IPS-18c (cell line): ENCODE results near the gene ZNF467.

ENCODE experiments used
- H3K4me3 ChIP-seq: 2 replicates; pipeline ENCODE4 v1.7.0; 2013; ENCODE audit warnings: low read depth, mild to moderate bottlenecking, low read length, moderate library complexity; ENCODE audit not compliant: insufficient read depth
- H3K9me3 ChIP-seq: one replicate; pipeline ENCODE4 v1.6.1; 2013; ENCODE audit warnings: mild to moderate bottlenecking, low read length, moderate library complexity; ENCODE audit not compliant: control insufficient read depth, insufficient read depth

ZNF467 gene

DNA sequence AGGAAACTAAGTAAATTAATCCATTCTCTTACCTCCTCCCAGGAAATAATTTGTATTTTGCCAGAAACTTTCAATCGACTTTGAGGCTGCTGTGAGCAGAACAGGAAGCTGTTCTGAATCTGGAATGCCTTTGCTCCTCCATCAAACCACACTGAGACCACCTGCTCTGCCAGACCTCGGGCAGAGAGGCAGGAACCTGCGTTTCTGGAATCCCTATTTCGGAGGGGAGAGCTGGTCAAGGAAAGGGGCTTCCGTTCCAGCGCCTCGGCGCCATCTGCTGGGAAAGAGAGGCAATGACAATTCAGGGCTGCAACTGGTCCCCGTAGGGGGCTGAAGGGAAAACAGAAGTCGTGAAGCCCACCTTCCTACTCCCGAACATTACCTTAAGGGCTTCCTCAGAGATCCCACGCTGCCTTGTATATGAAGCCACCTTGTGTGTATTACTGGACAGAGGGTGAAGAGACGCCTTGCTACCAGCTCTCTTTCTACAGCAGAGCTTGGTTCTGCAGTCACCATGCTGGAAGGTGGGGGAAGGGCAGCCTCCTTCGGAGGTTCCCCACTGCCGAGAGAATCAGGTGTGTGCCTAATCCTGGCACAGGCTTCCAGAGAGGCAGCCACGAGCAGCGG is 31.2 kb downstream of the ZNF467 start:
- peak overlapping the region; percentile 50 for H3K4me3 ChIP-seq

GRCh38 chr7:149741629-149742028 is 31.8 kb downstream of the ZNF467 start:
- Histone ChIP-seq H3K9me3 (no peaks in the 10 kb centered on the region), H3K4me3 (no peak overlapping the region)

More for the DNA sequence above, 31.2 kb downstream of the ZNF467 start:
- peaks cover 1% of the 10 kb centered on the region for H3K9me3 ChIP-seq

GRCh38 chr7:149736478-149737360 is 36.7 kb downstream of the ZNF467 start:
- no peak overlapping the region for H3K4me3 ChIP-seq
- H3K9me3 ChIP-seq = no peaks in the 10 kb centered on the region

- H3K4me3 ChIP-seq = no peak overlapping the region
- H3K9me3 ChIP-seq = no peaks in the 10 kb centered on the region
These were observed 37.5 kb downstream of the ZNF467 start for GRCh38 chr7:149735779-149736477.

- Histone ChIP-seq H3K9me3 (no peaks in the 10 kb centered on the region), H3K4me3 (no peak overlapping the region)
These were observed 38.2 kb downstream of the ZNF467 start for GRCh38 chr7:149735181-149735602.

- Histone ChIP-seq H3K9me3 (no peaks in the 10 kb centered on the region), H3K4me3 (no peak overlapping the region)
These were observed 38.7 kb downstream of the ZNF467 start for GRCh38 chr7:149734791-149735075.

DNA sequence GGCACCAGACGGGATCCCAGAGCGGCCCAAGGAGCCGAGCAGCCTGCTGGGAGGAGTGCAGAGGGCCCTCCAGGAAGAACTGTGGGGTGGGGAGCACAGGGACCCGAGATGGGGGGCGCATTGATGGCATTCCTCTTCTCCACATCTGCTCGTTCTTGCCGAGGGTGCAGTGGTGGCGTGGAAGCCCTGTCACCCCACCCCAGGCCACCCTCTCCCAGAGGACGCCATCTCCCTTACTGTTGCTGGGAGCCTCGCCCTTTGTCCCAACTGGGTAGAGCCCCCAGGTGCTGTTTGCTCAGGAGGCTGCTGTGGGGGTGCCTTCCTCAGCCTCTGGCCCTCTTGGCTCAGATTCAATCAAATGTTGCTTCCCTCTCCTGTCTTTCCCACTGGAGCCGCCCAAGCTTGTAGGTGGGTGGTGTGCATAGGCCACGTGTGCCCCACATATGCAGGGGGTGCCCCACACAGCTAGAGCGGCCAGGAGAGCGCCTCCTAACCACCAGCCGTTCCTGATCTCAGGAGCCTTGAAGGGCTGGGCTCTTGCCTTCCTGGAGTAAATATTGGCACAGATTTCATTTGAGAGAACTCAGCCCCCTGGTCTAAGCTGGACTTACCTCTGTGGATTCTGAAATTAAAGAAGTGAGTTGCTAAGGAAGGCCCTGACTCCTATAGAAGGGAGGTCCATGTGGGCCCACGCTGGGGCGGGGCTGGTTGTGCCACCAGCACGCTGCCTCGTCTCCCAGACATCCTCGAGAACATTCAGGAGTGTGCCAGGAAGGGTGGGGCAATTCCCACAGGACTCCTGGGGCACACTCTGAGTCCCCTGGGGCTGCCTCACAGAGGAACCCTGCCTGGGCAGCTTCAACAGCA is 39.2 kb downstream of the ZNF467 start:
- H3K4me3 ChIP-seq = no peak overlapping the region
- H3K9me3 ChIP-seq = no peaks in the 10 kb centered on the region

DNA sequence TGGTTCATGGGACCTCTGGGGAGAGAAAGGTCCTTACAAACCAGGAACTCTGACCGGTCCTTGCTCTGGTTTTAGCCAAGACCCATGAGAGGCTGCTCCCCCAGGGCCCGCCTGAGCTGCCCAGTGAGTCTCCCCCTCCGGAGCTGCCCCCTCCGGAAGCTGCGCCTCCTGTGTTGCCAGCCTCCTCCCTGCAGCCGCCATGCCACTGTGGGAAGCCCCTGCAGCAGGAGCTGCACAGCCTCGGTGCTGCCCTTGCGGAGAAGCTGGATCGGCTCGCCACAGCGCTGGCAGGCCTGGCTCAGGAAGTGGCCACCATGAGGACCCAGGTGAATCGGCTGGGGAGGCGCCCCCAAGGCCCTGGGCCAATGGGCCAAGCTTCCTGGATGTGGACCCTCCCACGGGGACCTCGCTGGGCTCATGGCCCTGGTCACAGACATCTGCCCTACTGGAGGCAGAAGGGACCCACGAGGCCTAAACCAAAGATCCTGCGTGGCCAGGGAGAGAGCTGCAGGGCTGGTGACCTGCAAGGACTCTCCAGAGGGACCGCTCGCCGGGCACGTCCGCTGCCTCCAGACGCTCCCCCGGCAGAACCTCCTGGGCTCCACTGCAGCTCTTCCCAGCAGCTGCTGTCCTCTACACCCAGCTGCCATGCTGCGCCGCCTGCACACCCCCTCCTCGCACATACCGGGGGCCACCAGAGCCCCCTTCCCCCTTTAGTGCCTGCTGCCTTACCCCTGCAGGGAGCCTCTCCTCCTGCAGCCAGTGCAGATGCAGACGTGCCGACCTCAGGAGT is 40.1 kb downstream of the ZNF467 start:
- H3K9me3 ChIP-seq = no peaks in the 10 kb centered on the region

GRCh38 chr7:149732611-149733010 is 40.8 kb downstream of the ZNF467 start:
- Histone ChIP-seq H3K4me3 (no peak overlapping the region), H3K9me3 (no peaks in the 10 kb centered on the region)

More for the DNA sequence above, 40.1 kb downstream of the ZNF467 start:
- no peak overlapping the region for H3K4me3 ChIP-seq

DNA sequence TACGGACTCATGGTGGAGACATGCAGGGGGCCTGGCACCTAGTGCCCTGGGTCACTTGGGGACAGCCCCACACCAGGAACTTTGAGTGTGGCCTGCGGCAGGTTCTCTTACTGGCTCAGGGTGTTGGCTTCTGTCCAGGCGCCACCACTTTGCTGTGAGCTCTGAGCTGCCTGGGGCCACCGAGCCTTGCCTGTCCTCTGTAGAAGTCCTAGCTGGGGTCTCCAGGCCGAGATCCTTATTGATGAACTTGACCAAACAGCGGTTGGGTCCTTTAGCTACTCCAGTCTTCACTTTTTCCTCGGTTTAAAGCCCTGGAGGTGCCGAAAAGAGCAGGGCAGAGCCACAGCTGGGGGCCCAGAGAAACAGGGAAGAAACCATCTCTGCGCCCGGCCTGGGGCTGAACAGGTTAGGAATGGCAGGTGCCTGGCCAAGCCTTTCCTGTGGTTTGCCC is 41.3 kb downstream of the ZNF467 start:
- Histone ChIP-seq H3K9me3 (no peaks in the 10 kb centered on the region), H3K4me3 (no peak overlapping the region)

DNA sequence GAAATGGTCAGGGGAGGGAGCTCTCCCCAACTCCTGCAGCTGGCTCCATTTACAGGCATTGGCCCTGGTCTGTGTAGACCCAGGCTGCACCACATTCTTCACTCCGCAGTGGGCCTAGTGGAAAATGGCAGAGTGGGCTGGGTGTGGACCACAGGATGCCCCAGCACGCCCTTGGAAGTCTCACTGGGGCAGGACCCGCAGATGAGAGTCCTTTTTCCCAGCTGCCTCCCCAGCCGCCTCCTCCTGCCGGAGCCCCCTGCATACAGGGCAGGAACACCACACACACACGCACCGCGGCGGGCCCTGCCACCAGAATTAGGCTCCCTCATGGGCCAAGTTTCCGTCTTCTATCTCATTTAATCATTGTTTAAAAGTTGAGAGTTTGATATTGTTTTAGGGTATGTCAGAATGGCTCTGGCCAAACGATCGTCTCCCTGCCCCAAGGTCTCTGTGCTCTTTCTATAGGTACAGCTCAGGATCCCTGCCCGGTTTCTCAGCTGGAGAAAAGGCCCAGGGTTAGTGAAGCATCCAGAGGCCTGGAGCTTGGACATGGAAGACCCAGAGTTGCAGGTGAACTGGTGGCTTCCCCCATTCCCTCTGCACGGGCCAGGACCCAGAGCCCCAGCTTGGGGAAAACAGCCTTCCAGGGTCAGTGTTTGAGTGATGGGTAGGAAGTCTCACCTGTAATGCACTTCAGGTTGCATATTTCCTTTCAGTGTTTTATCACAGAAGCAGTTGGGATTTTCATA is 42.0 kb downstream of the ZNF467 start:
- Histone ChIP-seq H3K4me3 (no peak overlapping the region), H3K9me3 (peaks cover 2% of the 10 kb centered on the region)

DNA sequence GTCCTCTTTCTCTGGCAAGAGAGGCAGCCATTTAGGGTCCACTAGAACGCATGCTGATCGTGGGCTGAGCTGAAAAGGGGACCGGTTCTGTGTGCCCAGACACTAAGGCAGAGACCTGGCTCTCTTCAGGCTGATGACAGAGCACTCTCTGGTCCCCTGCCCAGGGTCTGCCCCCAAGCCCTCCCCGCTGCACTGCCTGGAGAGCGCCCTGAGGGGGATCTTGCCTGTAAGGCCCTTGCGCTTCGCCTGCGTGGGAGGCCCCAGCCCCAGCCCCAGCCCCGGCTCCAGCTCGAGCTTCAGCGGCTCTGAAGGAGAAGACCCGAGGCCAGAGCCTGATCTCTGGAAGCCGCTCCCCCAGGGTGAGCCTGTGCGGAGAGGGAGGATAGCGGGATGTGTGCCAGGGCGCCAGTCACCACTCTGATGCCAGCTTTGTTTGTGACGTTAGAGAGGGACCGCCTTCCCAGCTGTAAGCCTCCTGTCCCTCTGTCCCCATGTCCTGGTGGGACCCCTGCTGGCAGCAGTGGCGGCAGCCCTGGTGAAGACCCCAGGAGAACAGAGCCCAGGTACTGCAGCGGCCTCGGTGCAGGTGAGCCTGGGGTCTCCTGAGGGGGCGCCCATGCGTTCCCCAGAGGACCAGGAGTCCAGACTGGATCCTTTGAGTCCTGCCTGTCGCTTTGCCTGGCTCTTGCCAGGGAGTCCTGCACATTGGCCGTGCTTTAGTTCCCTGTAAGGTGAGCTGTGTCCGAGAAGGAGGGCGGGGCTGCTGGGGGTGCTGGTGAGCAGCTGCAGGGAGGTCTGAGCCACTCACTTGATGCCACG is 43.2 kb downstream of the ZNF467 start:
- Histone ChIP-seq H3K4me3 (no peak overlapping the region), H3K9me3 (peaks cover 2% of the 10 kb centered on the region)

DNA sequence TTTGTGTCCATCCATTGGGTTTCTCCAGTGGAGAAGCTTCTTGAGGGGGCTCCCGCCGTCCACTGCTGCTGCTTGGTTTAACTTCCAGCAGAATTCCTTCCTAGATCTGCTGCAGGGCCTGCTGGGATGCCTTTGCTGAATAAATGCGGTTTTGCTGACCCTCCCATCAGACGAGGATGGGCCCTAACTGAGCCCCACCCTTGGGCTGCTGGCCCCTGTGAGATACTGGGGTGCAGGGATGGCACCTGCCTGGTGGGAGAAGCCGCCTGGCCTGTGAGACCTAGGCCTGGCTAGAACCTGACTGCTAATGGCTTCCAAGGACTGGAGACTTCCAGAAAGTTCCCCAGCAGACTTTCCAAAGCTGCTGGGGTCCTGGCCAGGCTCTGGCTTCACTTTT is 43.8 kb downstream of the ZNF467 start:
- no peak overlapping the region for H3K4me3 ChIP-seq
- H3K9me3 ChIP-seq = peaks cover 2% of the 10 kb centered on the region

GRCh38 chr7:149728491-149729375 is 44.7 kb downstream of the ZNF467 start:
- H3K4me3 ChIP-seq = no peak overlapping the region

More at GRCh38 chr7:149728491-149729375, 44.7 kb downstream of the ZNF467 start:
- peaks cover 2% of the 10 kb centered on the region for H3K9me3 ChIP-seq
